Right hindlimb (tissue), 1 donor: ENCODE data around the gene NTNG2.
"Not testable (repeated sequence)": the region's sequence is repeated elsewhere in the genome, so short reads cannot be mapped to it uniquely, and the experiment has no call there.

Experiments
- DNase-seq: peaks from one replicate; pipeline ENCODE4 v3.0.0-alpha.2; 2018

Gene NTNG2

GRCh38 chr9:132161743-132162184 is at the start of gene NTNG2:
NTNG2 (plus strand) TSS chr9:132162058; CDS start chr9:132166832, 4,774 bp downstream.
- no peak for DNase-seq

DNA sequence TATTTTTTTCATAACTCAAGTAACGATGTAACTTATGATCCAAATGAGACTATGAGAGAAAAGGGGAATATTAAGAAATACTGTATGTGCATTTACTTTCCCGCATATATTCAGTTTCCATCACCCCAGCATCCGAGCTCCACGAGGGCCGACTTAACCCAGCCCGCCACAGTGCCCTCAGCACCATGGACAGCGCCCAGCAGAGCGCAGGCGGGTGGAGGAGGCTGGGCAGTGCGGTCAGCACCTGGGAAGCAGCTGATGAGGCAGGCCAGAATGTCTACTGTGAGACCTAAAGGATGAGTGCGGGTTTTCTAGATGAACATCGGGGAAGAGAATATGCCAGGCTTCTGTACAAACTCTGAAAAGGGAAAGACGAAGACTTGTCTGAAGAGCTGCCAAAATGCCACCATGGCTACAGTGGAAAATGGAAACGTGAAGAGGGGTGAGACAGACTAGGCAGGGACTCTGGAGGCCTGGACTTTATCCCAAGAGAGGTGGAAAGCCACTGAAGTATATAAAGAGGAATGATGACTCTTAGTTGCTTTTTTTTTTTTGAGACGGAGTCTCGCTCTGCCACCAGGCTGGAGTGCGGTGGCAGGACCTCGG is 47.7 kb upstream of the NTNG2 start:
- DNase-seq, result peak; percentile 79

- no peak for DNase-seq
These were observed 45.3 kb upstream of the NTNG2 start for GRCh38 chr9:132116583-132116982.

GRCh38 chr9:132117694-132118093 is 44.2 kb upstream of the NTNG2 start:
- no peak for DNase-seq

GRCh38 chr9:132121021-132121420 is 40.8 kb upstream of the NTNG2 start:
- no peak for DNase-seq

DNA sequence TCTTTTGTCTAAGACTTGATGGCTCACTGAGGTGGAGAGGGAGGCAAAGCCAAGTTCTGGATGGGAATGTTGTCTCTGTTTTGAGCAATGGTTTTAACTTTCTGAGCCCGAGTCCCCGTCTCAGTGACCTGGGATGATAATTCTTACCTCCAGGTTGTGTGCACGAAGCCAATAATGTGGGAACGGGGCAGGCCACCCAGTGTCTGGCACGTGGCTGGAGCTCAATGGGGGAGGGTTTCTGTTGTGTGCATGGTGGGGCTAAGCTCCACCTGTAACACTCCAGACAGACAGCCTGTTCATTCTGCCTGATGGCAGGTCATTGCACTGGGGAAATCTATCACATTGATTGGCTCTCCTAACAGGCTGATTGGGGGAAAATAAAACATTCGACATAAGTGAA is 37.1 kb upstream of the NTNG2 start:
- no peak for DNase-seq

- no peak for DNase-seq
These were observed 36.5 kb upstream of the NTNG2 start for GRCh38 chr9:132125361-132125760.

GRCh38 chr9:132125944-132126679 is 35.7 kb upstream of the NTNG2 start:
- no peak for DNase-seq

DNA sequence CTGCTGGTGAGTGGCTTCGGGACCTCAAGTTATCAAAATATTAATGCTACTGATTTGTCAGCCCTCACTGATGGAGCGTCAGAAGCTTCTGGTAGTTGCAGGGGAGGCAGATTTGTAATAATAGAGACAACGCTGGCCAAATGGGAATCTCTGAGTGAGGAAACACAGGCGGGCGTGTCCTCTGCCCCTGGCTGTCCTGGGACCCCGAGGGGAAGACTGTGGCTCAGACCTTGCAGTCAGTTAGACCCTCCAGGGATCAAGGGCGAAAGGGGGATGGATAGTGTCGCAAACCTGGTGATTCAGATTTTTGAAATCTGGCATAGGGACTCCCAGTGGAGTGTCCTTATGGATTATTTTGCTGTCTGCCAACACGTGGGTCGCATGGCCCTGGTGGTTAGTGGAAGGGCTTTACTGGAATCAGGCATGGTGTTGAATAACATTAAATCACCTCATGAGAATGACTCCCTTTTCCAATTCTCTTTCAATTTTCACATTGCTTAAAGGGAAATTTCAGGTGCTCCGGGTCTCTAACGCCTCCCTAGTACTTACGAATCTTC is 35.1 kb upstream of the NTNG2 start:
- DNase-seq, result no peak

GRCh38 chr9:132127888-132128534 is 33.8 kb upstream of the NTNG2 start:
- no peak for DNase-seq

DNA sequence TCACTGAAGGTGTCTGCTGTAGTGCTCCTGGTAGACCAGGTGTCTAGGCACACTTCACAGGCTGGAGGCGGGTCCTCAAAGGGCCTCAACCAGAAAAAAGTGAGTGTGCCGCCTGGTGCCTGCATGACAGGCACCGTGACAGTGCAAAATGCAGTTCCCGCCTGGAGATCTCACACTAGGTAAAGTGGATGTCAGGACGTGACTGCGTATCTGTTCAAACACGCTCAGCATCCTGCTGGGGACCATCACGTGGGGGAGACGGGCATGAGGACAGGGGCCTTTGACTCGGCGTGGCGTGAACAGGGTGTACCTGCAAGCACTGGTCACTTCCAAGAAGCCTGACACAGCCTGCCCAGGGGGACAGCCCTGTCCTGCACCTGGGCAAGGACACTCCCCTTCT is 32.3 kb upstream of the NTNG2 start:
- DNase-seq, result no peak

- DNase-seq, result not testable (repeated sequence)
These were observed 27.8 kb upstream of the NTNG2 start for GRCh38 chr9:132134085-132134484.

DNA sequence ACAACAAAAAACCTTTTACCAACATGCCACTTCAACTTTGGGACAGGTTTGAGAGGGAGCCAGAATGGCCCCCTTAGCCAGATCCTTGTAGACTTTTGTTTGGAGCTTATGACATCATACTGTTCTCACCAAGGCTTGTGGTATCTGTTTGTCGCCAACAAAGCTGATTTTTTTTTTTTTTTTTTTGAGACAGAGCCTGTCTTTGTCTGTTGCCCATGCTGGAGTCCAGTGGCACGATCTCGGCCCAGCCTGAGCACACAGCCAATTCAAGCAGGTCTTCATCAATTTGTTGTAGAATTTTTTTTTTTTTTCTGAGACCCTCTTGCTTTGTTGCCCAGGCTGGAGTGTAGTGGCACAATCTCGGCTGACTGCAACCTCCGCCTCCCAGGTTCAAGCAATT is 26.4 kb upstream of the NTNG2 start:
- DNase-seq, result no peak

DNA sequence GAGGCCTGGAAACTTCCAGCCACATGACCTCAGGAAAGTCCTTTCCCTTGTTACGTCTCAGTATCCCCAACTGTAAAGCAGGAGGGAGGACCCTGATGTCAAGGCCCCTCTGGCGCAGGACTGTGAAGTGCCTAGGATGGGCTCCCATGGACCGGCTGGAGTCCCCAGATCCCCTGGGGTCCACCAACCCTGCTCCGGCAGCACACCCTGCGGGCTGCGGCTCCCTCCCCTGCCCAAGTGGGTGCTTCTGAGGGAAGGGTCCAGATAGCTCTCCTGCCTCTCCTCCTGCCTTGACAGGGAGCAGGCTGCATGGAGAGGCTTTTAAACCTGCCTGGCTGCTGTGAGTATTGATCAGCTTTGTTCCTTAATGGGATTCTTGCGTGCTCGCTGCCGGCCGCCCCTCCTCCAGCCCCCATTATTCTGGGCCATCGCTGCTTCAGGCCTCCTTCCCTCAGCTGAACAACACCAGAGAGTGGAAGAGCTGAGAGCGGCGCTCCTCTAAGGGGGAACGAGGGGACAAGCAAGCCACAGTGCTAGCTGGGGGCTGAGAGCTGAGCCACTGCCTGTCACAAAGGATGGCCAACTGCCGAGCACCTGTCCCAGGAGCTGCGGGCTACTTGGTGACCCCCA is 25.6 kb upstream of the NTNG2 start:
- DNase-seq, result no peak

- no peak for DNase-seq
These were observed 20.4 kb upstream of the NTNG2 start for GRCh38 chr9:132141344-132141947.

- no peak for DNase-seq
These were observed 19.8 kb upstream of the NTNG2 start for GRCh38 chr9:132141948-132142594.

GRCh38 chr9:132142924-132143323 is 18.9 kb upstream of the NTNG2 start:
- no peak for DNase-seq

GRCh38 chr9:132143359-132143758 is 18.5 kb upstream of the NTNG2 start:
- no peak for DNase-seq

GRCh38 chr9:132144708-132145365 is 17.0 kb upstream of the NTNG2 start:
- DNase-seq, result no peak

GRCh38 chr9:132146039-132146438 is 15.8 kb upstream of the NTNG2 start:
- no peak for DNase-seq

- no peak for DNase-seq
These were observed 15.3 kb upstream of the NTNG2 start for GRCh38 chr9:132146575-132146974.

DNA sequence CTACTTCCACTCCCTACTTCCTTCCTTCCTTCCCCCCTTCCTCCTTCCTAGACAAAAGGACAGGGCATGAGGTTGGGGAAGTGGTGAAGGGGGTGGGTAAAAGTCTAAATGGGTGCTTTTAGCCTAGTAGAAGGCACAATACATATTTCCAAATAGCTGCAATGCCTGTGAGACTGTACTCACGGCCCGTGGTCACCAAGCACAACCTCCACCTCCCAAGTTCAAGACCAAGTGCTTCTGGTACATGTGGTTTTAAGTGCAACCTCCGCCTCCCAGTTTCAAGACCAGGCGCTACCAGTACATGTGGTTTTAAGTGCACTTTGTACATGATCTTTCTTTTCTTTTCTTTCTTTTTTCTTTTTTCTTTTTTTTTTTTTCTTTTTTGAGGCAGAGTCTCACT is 14.5 kb upstream of the NTNG2 start:
- DNase-seq, result no peak
